GM23248 (cell line): ENCODE results near the gene GTF2F2.

ENCODE experiments used
- EZH2 ChIP-seq: fragments of 200-600 bp; sonication (generic); IDR thresholded peaks from 2 replicates; pipeline ENCODE4 v1.6.1; 2018; ENCODE audit warnings: antibody characterized with exemption, mild to moderate bottlenecking; ENCODE audit not compliant: insufficient read depth, poor library complexity, severe bottlenecking
- EZH2phosphoT487 ChIP-seq: fragments of 200-600 bp; sonication (generic); IDR thresholded peaks from 2 replicates; pipeline ENCODE4 v1.6.1; 2018; ENCODE audit warnings: antibody characterized with exemption, moderate library complexity, mild to moderate bottlenecking, low read depth; ENCODE audit not compliant: insufficient read depth

DNA sequence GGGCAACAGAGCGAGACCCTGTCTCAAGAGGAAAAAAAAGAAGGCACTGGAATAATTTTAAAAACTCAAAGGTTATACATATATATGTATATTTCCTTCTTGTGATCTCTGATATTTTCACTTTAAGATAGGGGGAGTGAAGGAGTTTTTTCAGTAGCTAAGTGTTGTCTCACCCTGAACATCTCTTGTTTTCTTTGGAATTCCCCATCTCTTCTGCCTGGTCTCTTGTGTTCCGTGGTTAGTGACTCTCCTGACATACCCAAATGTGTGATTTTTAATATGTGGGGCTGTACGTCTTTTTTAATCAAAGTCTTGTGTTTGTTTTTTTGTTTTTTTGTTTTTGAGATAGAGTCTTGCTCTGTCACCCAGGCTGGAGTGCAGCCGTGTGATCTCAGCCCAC, 95.9 kb downstream of the GTF2F2 start:
- TF ChIP-seq EZH2phosphoT487 (no peak), EZH2 (no peak)
